NB4 (cell line): ENCODE measurements around the gene COL9A2.

Experiments
- DNase-seq: peaks from one replicate; pipeline ENCODE4 v3.0.0; 2010; ENCODE audit warnings: low read depth
- H3K4me3 ChIP-seq: one replicate; pipeline ENCODE4 v1.5.1; 2011; ENCODE audit warnings: mild to moderate bottlenecking, low read depth, low read length, moderate library complexity
- MAX ChIP-seq: IDR thresholded peaks from 2 replicates; pipeline ENCODE4 v1.6.1; 2011; ENCODE audit warnings: low read depth, low read length
- MYC ChIP-seq: IDR thresholded peaks from 2 replicates; pipeline ENCODE4 v1.6.1; 2011; ENCODE audit warnings: low read depth, low read length
- POLR2A ChIP-seq: IDR thresholded peaks from 2 replicates; pipeline ENCODE4 v1.6.1; 2011; ENCODE audit warnings: mild to moderate bottlenecking; ENCODE audit not compliant: insufficient read length; ENCODE audit errors: extremely low read depth
- TF ChIP-seq, protein P1 (sequence below): IDR thresholded peaks from one replicate; pipeline ENCODE4 v1.5.1; 2012; ENCODE audit warnings: low read depth, low read length

The COL9A2 gene

GRCh38 chr1:40270152-40270834, 46.8 kb downstream of the COL9A2 start:
- no peak overlapping the region for H3K4me3 ChIP-seq
- DNase-seq: no peak

GRCh38 chr1:40268211-40268610, 48.9 kb downstream of the COL9A2 start:
- H3K4me3 ChIP-seq: no peak overlapping the region
- DNase-seq: no peak
- TF ChIP-seq MAX (no peak), MYC (no peak), POLR2A (no peak)
- TF ChIP-seq, protein P1, sequence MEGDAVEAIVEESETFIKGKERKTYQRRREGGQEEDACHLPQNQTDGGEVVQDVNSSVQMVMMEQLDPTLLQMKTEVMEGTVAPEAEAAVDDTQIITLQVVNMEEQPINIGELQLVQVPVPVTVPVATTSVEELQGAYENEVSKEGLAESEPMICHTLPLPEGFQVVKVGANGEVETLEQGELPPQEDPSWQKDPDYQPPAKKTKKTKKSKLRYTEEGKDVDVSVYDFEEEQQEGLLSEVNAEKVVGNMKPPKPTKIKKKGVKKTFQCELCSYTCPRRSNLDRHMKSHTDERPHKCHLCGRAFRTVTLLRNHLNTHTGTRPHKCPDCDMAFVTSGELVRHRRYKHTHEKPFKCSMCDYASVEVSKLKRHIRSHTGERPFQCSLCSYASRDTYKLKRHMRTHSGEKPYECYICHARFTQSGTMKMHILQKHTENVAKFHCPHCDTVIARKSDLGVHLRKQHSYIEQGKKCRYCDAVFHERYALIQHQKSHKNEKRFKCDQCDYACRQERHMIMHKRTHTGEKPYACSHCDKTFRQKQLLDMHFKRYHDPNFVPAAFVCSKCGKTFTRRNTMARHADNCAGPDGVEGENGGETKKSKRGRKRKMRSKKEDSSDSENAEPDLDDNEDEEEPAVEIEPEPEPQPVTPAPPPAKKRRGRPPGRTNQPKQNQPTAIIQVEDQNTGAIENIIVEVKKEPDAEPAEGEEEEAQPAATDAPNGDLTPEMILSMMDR: no peak

More at GRCh38 chr1:40270152-40270834, 46.8 kb downstream of the COL9A2 start:
- TF ChIP-seq MAX: no peak
- TF ChIP-seq POLR2A: no peak
- TF ChIP-seq, protein P1: no peak
- no peak for TF ChIP-seq MYC

DNA sequence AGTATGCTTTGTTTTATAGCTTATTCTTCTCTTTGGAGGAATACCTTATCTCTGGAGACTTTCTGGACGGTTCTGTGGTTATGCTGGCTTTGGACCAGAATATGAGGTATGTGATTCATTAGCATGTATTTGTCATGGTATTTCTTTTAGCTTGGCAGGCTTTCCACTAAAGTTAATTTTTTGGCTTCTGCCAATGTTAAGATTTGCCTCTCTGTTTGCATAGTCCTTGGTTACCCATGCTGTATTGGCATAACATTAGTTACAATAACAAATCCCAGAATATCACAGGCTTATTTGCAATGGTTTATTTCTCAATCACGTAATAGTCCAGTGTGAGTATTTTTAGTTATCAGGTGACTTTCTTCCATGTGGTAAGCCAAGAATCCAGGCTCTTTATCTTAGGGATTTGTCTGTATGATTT, 49.3 kb downstream of the COL9A2 start:
- no peak overlapping the region for H3K4me3 ChIP-seq
- TF ChIP-seq POLR2A (no peak), MYC (no peak), MAX (no peak)
- TF ChIP-seq, protein P1: no peak
- DNase-seq: no peak

DNA sequence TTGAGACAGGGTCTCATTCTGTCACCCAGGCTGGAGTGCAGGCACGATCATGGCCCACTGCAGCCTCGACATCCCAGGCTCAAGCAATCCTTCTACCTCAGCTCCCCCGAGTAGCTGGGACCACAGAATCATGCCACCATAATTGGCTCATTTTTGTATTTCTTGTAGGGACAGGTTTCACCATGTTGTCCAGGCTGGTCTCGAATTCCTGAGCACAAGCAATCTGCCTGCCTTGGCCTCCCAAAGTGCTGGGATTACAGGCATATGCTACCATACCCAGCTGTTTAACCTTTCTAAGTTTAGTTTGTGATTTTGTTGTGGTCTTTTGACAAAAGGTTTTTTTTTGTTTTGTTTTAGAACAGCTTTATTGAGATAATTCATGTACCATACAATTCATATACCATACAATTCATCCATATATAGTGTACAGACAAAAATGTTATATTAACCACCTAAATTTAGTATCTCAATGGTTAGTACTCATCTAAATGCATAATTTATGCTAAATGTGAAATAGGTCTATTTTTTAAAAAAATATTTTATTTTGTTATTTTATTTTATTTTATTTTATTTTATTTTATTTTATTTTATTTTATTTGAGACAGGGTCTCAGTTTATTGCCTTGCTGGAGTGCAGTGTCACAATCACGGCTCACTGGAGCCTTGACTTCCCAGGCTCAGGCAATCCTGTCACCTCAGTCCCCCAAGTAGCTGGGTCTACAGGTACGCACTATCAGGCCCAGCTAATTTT, 50.1 kb downstream of the COL9A2 start:
- no peak overlapping the region for H3K4me3 ChIP-seq
- TF ChIP-seq MAX (no peak), POLR2A (no peak), MYC (no peak)
- TF ChIP-seq, protein P1: no peak
- DNase-seq: no peak

DNA sequence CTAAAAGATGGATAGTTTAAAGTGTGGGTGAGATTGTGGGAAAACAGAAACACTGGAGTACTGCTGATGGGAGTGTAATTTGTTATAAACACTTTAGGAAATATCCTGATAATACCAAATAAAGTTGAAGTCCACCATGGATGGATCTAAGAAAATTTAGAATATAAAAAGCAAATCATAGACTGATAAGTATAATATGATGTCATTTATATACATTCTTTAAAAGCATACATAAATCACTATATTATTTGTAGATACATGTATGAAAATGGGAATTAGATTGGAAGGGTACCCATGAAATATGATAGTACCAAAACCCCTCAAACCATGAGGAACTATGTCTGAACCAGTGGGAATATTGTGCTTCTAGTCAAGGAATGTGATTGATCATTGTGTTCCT, 51.2 kb downstream of the COL9A2 start:
- no peak for TF ChIP-seq MYC
- TF ChIP-seq, protein P1: no peak
- no peak for TF ChIP-seq POLR2A
- no peak for TF ChIP-seq MAX

More for the DNA sequence above, 51.2 kb downstream of the COL9A2 start:
- DNase-seq: no peak
- no peak overlapping the region for H3K4me3 ChIP-seq
